CD4-positive, alpha-beta T cell treated with Interferon alpha-2 for 1 hour (primary cell): ENCODE data around the gene ADCY5.
"Not testable (repeated sequence)": the region's sequence is repeated elsewhere in the genome, so short reads cannot be mapped to it uniquely, and the experiment has no call there.

ENCODE experiments used
- DNase-seq, 2 donors: peaks; one replicate each; pipeline ENCODE4 v3.0.0-alpha.2; 2020 to 2022

The ADCY5 gene

GRCh38 chr3:123283074-123283473, 165.8 kb downstream of the ADCY5 start:
- DNase-seq, result no peak

DNA sequence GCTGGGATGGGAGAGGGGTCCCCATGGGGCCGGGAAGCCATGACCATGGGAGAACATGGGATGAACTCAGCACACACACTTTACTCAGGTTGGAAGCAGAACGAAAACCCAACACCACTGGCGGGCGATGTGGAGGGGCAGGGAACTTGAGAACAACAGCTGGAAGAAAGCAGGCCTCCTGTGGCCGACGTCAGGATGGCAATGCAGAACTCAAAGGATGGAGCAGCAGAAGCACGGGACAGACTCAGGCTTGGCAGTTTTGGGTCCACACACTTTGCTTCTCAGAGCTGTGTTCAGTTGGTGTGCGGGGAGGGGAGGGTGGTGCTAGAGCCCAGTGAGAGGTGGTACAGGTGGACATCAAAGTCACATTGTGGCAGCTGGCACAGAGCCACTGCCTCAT, 166.4 kb downstream of the ADCY5 start:
- DNase-seq, result no peak

DNA sequence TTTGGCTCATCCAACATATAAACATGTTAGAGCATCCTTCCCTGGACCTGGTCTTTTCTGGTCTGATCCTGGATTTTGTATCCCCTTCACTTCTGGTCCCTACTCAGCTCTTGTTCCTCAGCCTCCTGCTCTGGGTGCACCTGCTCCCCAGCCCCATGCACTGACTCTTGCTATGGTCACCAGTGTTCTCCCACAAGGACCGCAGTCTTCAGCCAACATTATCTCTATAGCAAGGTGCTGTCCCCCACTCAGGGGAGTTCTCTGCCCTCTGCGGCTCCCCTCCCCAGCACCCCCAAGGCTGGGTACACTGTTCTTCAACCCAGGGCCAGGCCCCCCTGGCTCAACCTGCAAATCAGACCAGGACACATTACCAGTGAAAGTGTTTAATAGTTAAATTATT, 167.0 kb downstream of the ADCY5 start:
- DNase-seq, result no peak

DNA sequence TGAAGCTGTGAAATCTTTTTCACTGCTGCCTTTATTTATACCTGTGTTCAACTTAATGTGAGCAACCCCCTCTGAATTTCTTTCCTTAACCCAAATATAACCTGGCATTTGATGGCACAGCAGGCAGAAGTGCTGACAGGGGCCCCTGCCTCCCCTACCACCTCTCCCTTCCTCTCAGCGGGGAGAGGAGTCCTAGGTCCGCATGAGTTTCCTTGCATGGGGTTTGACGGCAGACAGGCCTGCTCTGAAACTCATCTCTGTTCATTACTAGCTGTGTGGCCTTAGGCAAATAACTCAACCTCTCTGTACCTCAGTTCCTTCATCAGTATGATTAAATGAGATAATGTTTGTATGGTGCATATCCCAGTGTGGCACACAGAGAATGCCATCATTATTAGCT, 167.5 kb downstream of the ADCY5 start:
- no peak for DNase-seq

GRCh38 chr3:123279121-123279520, 169.8 kb downstream of the ADCY5 start:
- DNase-seq, result no peak

- DNase-seq, result no peak
Measured at GRCh38 chr3:123278446-123278845, 170.4 kb downstream of the ADCY5 start.

DNA sequence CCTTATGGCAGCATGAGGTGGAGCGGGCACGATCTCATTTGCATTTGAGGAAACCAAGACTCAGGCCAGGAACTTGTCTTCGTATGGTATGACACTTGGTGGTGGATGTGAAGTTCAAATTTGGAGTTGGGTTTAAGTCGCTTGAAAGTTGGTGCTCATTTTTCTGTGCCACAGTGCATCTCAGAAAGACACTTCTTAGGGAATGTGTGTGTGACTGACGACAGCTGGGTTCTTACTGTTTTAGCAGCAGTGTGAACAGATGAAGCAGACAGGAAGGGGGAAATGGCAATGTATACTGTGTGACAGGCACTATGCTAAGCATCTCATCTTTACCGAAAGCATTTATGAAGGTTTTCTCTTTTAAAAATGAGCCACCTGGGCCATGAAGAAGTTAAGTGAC, 171.8 kb downstream of the ADCY5 start:
- DNase-seq, result no peak

DNA sequence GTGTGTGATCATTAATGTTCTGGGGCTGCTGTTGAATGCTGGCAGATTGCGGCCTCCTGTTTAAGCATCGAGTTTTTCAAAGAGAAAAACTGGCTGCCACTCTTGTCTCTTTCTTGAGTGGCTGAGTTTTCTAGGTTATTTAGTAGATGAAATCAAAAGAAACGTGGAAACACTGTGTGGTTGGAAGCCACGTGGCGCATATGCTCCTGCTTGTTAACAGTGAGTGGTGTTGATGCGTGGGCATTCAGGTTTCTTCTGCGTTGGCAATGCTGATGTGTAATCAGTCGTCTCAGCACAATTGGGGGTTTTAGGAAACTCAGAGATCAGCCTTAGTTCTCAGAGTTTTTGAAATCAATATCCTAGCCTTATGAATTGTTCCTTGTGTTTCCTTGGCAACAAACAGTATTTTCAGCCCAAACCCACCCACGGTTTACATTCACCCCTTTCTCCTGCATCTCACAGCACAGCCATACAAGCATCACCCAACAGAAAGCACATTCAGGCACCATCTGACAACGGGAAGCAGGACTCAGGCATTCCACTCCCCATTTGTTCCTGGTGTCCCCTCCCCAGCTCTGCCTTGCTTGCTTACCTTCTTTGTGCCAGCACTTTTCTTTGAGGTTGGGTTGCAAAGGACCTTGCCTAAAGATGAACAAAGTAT, 172.4 kb downstream of the ADCY5 start:
- no peak for DNase-seq

DNA sequence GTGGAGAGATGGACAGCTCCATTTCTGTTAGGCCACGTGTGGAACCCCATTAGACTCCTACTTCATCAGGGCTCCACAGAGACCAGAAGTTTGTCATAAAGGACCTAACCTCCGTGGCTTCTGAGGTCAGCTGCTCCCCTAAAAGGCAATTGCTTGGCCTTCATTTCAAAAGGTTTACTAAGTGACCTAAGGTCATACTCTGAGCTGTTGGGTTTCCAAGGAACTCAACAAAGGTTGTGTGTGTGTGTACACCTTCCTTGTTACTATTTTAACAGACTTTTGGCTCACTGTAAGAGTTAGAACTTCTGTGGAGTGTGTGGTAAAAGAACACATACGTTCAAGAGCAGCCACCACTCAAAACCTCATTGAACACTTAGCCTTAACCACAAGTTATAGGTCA, 173.2 kb downstream of the ADCY5 start:
- no peak for DNase-seq

DNA sequence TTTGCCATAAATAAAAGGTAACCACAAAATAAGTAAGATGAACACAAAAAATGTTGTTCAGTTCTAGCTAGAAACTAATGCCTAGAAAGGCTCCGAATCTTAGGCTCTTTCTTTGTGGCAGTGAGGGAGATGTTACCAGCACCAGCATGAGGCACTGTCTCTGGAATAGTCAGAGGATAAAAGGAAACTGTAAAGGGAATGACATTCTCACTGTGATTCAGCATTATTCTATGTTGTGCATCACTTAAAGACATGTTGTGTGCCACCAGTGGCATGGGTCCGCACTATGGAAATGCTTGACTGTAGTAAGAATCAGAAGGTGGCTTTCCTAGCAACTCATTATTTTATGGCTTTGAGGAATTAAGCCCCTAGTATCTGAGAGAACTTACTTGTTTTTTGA, 176.3 kb downstream of the ADCY5 start:
- no peak for DNase-seq

- DNase-seq, result no peak
Measured at GRCh38 chr3:123271466-123272159, 177.3 kb downstream of the ADCY5 start.

GRCh38 chr3:123270818-123271217, 178.1 kb downstream of the ADCY5 start:
- no peak for DNase-seq

DNA sequence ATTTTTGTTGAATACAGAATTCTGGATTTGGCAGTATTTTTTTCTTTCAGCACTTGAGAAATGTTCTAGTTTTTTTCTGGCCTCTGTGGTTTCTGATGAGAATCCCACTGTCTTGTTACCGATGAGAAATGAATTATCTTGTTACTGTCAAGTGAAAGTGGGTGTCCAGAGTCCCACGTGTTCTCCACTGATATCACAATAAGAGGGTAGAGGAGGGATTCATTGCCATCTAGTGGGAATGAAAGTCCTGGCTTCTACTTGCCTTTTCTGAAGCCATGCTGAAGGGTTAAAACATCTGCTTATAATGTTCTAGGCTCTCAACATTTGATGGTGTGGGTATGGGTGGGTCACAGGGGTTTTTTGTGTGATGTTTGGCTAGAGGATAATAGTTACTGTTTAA, 181.1 kb downstream of the ADCY5 start:
- DNase-seq, result no peak

GRCh38 chr3:123263941-123264340, 184.9 kb downstream of the ADCY5 start:
- no peak for DNase-seq

DNA sequence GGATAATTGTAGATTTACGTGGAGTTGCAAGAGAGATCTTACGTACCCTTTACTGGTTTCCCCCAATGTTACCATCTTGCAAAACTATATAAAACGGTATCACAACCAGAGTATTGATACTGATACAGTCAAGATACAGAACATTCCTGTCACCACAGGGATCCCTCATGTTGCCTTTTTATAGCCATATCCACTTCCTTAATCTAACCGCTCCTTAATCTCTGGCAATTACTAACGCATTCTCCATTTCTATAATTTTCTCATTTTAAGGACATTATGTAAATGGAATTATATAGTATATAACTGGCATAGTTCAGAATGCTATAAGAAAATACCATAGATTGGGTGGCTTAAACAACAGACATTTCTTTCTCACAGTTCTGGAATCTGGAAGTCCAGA, 186.0 kb downstream of the ADCY5 start:
- no peak for DNase-seq

GRCh38 chr3:123262226-123262625, 186.7 kb downstream of the ADCY5 start:
- DNase-seq, result no peak

DNA sequence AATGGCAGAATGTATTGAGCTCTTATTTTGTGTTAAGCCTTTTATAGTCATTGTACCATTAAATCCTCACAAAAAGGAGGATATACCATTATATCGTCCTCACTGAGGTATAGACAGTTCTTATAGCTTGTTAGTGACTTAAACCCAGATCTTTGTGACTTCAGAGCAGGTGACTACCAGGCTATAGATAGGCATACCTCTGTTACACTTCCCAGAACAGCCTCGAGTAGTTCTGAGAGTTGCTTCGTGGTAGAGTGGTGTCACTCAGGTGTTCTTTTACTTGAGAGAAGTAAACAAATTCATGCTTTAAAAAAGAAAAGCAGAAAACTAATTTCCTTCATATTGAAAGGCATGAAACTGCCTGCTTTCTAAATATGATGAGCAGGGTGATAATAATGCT, 187.2 kb downstream of the ADCY5 start:
- DNase-seq, result no peak

DNA sequence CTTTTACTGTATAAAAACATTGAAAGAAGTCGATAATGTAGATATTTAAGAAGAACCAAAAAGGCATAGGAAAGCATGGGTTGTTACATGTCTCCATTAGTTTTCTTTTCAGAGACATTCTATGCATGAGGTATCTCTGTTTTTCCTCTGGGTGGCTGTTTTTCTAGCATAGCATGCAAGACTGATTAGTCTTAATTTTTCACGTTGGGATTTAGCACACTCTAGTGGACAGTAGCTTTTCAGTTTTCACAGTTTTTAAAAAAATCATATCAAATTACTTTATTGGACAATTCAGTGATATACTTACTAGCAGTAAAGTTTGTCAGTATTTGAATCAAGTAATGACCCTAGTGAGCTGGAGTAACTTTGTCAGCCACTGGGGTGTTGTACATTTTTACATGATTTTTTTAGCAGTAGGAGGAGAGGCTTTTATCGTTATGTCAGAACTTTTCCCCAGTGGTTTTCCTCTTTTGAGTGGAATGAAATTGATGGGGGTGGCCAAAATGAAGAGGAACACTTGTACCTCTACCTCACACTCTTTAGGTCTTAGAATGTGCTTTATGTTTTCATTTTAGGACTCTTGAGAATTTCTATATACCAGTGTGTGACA, 190.0 kb downstream of the ADCY5 start:
- DNase-seq, result peak in 1 of 2 donors; percentile 39

GRCh38 chr3:123258359-123258758, 190.5 kb downstream of the ADCY5 start:
- DNase-seq, result no peak

DNA sequence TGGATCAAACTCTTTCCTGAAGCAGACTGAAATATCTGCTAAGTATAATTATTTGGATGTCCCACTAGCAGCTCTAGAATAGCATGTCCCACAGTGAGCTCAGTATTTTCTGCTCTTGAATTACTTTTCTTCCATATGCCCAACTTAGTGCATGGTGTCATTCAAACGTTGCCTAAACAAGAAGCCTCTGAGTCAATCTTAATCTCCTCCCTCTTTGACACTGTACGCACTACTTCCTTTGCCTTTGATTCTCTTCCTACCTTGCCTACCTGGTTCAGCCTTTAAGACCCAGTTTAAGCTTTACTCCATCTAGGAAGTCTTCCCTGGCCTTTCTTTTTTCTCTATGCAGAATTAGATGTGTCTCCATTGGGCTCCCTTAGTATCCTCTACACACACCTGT, 192.6 kb downstream of the ADCY5 start:
- DNase-seq, result no peak

GRCh38 chr3:123246866-123247265, 202.0 kb downstream of the ADCY5 start:
- no peak for DNase-seq

DNA sequence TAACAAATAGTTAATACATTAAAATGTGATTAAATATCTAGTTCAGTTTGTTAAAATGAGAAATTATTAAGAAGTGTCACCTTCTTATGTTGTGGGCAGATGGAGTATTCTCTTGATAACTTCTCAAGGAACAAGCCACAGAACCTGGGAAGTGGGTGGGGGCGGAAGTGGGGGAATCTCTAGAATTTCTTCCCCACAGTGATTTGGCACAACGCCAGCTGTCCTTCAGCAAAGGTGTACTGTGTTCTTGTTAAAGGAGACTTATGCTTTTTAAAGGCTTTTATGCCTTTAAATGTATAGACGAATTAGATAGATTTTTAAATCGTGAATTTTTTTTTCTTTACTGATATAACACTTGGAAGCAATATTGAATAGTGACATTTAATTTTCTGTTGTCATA, 204.8 kb downstream of the ADCY5 start:
- DNase-seq, result peak in 1 of 2 donors; percentile 29

DNA sequence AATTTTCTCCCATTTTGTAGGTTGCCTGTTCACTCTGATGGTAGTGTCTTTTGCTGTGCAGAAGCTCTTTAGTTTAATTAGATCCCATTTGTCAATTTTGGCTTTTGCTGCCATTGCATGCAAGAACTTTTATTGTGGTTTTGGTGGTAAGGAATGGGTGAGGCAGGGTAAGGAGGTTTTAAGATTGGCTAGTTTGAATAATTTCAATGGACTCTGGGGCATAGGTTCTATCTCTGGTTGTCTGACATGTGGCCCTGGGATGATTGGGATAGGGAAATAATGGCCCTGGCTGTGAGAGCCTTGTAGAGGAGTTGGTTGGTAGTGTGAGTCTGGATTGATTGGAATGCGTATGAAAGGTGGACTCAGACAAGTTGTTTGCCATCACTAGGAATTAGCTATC, 209.1 kb downstream of the ADCY5 start:
- no peak for DNase-seq

GRCh38 chr3:123239186-123239585, 209.7 kb downstream of the ADCY5 start:
- not testable (repeated sequence) for DNase-seq

- DNase-seq, result no peak
Measured at GRCh38 chr3:123236902-123237301, 212.0 kb downstream of the ADCY5 start.
